Measurements from ENCODE around the gene TRIM66. TPM values are rescaled to one million over a fixed set of nuclear protein-coding genes. Genes with fewer than 3 reads are reported as not detected.

The TRIM66 gene
- total RNA-seq, 2 experiments from 2014 or later: 4.4 to 19.0 TPM

GRCh38 chr11:8615291-8616032 is 67.0 kb downstream of the TRIM66 start:
- Histone ChIP-seq H3K9me3 (ENCODE audit: low read length) (no peaks in the 10 kb centered on the region), H3K4me3 (ENCODE audit: low read depth, low read length, poor library complexity, severe bottlenecking) (no peak overlapping the region), H3K9me2 (ENCODE audit: insufficient read depth, low read length) (no peaks in the 10 kb centered on the region), H2AFZ (ENCODE audit: low read length) (no peak overlapping the region), H4K20me1 (ENCODE audit: insufficient read depth, low read length) (no peaks in the 10 kb centered on the region), H3K4me2 (ENCODE audit: low read length) (no peak overlapping the region), H3K79me2 (ENCODE audit: insufficient read depth, low read depth, low read length) (no peaks in the 10 kb centered on the region), H3K27ac (ENCODE audit: low read depth, low read length, poor library complexity, severe bottlenecking) (no peak overlapping the region), H3K4me1 (ENCODE audit: insufficient read depth, low read length, poor library complexity, severe bottlenecking) (no peaks in the 10 kb centered on the region), H3K36me3 (ENCODE audit: insufficient read depth, low read length) (peaks cover 17% of the 10 kb centered on the region)
- BruUV-seq (replicated peaks): no TSS peak
- intact Hi-C loops (cut with micrococcal nuclease; ENCODE audit: unreplicated experiment): no loop called here
- ChIA-PET POLR2A (interaction anchor here (0.6 to 1.4 kb wide), 2 partner anchors 13 to 333 kb away, joined by 3 read pairs; no protein-coding TSS in a partner anchor), CTCF (ENCODE audit: unreplicated experiment) (no interaction called here)
- no peak for TF ChIP-seq CTCF (conservative IDR thresholded peaks at IDR 0.05; ENCODE audit: low read length)
- TF ChIP-seq EZH2phosphoT487 (IDR thresholded peaks at IDR 0.05; ENCODE audit: borderline replicate concordance, low read depth, low read length): no peak
- no peak for DNase-seq (ENCODE audit: low spot score)

- H3K27ac ChIP-seq (ENCODE audit: low read depth, low read length, poor library complexity, severe bottlenecking): no peak overlapping the region
- CTCF ChIA-PET (ENCODE audit: unreplicated experiment): no interaction called here
- POLR2A ChIA-PET: no interaction called here
- TF ChIP-seq CTCF (conservative IDR thresholded peaks at IDR 0.05; ENCODE audit: low read length): no peak
- TF ChIP-seq EZH2phosphoT487 (IDR thresholded peaks at IDR 0.05; ENCODE audit: borderline replicate concordance, low read depth, low read length): no peak
- no TSS peak for BruUV-seq (replicated peaks)
- no peaks in the 10 kb centered on the region for H4K20me1 ChIP-seq (ENCODE audit: insufficient read depth, low read length)
- H3K4me2 ChIP-seq (ENCODE audit: low read length): no peak overlapping the region
- no peak overlapping the region for H3K4me3 ChIP-seq (ENCODE audit: low read depth, low read length, poor library complexity, severe bottlenecking)
- H3K36me3 ChIP-seq (ENCODE audit: insufficient read depth, low read length): peaks cover 17% of the 10 kb centered on the region
- intact Hi-C loops (cut with micrococcal nuclease; ENCODE audit: unreplicated experiment): no loop called here
- no peaks in the 10 kb centered on the region for H3K9me3 ChIP-seq (ENCODE audit: low read length)
- H3K9me2 ChIP-seq (ENCODE audit: insufficient read depth, low read length): no peaks in the 10 kb centered on the region
- no peaks in the 10 kb centered on the region for H3K79me2 ChIP-seq (ENCODE audit: insufficient read depth, low read depth, low read length)
- H3K4me1 ChIP-seq (ENCODE audit: insufficient read depth, low read length, poor library complexity, severe bottlenecking): no peaks in the 10 kb centered on the region
- DNase-seq (ENCODE audit: low spot score): no peak
- no peak overlapping the region for H2AFZ ChIP-seq (ENCODE audit: low read length)
Measured at GRCh38 chr11:8614497-8614896, 68.0 kb downstream of the TRIM66 start.

DNA sequence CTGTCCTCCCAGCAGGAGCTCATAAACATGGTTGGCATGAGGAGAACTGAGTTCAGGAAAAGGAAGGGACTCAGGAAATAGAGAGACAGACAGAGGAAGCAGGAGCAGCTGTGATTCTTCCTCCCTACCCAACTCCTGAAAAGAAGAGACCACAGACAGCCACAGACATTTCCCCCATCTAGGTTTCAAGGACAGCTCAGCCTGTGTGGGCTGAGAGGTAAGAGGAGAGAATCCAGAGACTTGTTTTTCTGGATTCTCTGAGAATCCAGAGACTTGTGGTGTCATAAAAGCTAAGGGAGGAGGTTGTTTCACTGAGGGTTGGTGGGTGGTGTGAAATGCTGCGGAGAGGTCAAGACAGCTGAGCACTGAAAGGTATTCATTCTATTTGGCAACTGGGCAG is 69.4 kb downstream of the TRIM66 start:
- H3K27ac ChIP-seq (ENCODE audit: low read depth, low read length, poor library complexity, severe bottlenecking): no peak overlapping the region
- TF ChIP-seq CTCF (conservative IDR thresholded peaks at IDR 0.05; ENCODE audit: low read length) (no peak), EZH2phosphoT487 (IDR thresholded peaks at IDR 0.05; ENCODE audit: borderline replicate concordance, low read depth, low read length) (no peak)
- H3K4me2 ChIP-seq (ENCODE audit: low read length): no peak overlapping the region
- H3K9me2 ChIP-seq (ENCODE audit: insufficient read depth, low read length): no peaks in the 10 kb centered on the region
- H3K4me1 ChIP-seq (ENCODE audit: insufficient read depth, low read length, poor library complexity, severe bottlenecking): no peaks in the 10 kb centered on the region
- H3K36me3 ChIP-seq (ENCODE audit: insufficient read depth, low read length): peaks cover 17% of the 10 kb centered on the region
- H3K9me3 ChIP-seq (ENCODE audit: low read length): no peaks in the 10 kb centered on the region
- H3K4me3 ChIP-seq (ENCODE audit: low read depth, low read length, poor library complexity, severe bottlenecking): no peak overlapping the region
- DNase-seq (ENCODE audit: low spot score): no peak
- no TSS peak for BruUV-seq (replicated peaks)
- CTCF ChIA-PET (ENCODE audit: unreplicated experiment): no interaction called here
- intact Hi-C loops (cut with micrococcal nuclease; ENCODE audit: unreplicated experiment): no loop called here
- no peaks in the 10 kb centered on the region for H4K20me1 ChIP-seq (ENCODE audit: insufficient read depth, low read length)
- H2AFZ ChIP-seq (ENCODE audit: low read length): no peak overlapping the region
- POLR2A ChIA-PET: no interaction called here
- no peaks in the 10 kb centered on the region for H3K79me2 ChIP-seq (ENCODE audit: insufficient read depth, low read depth, low read length)
